ENCODE data around the gene POLR3C. TPM values are rescaled to one million over a fixed set of nuclear protein-coding genes. Genes with fewer than 3 reads are reported as not detected.
A peak's percentile ranks its signal among the peaks of the same experiment; 100 is the strongest.

Gene POLR3C
- total and polyA plus RNA-seq, 2 experiments from 2014 or later: 15.1 to 23.9 TPM

GRCh38 chr1:145886390-145886789 lies 62.4 kb downstream of the POLR3C start:
- Histone ChIP-seq H3K4me1 (ENCODE audit: insufficient read depth) (peaks cover 11% of the 10 kb centered on the region; the same call in 1 of the 2 replicates), H3K27ac (ENCODE audit: low read depth) (no peak overlapping the region), H3K4me3 (peak overlapping the region; percentile 85), H3F3A (replicated peaks; ENCODE audit: low read depth) (no peaks in the 10 kb centered on the region), H3K27me3 (ENCODE audit: insufficient read depth) (peaks cover 29% of the 10 kb centered on the region), H3K9me2 (ENCODE audit: insufficient read depth) (no peaks in the 10 kb centered on the region), H2AFZ (peak overlapping the region; percentile 98), H3K79me2 (replicated peaks; ENCODE audit: insufficient read depth) (no peaks in the 10 kb centered on the region), H3K4me2 (peak overlapping the region; percentile 91), H4K20me1 (replicated peaks; ENCODE audit: insufficient read depth) (no peaks in the 10 kb centered on the region), H3K36me3 (ENCODE audit: insufficient read depth) (no peaks in the 10 kb centered on the region)
- Mint-ChIP-seq H3K36me3 (ENCODE audit: low read depth) (no peaks in the 10 kb centered on the region), H3K4me1 (peaks cover 19% of the 10 kb centered on the region; the same call in 2 of the 3 replicates), H3K27ac (no peak overlapping the region), H3K9me3 (no peaks in the 10 kb centered on the region), H3K27me3 (ENCODE audit: insufficient read depth, low read depth, poor library complexity) (peaks cover 18% of the 10 kb centered on the region), H3K4me3 (peak overlapping the region; percentile 84)
- ATAC-seq: peak; percentile 15
- no peak for TF ChIP-seq EZH2 (IDR thresholded peaks at IDR 0.05; ENCODE audit: low read depth, unreplicated experiment)
- no peak for TF ChIP-seq CREB1 (CRISPR knock-in tag; IDR thresholded peaks at IDR 0.05; ENCODE audit: low read depth)
- no peak for TF ChIP-seq STAT1 (IDR thresholded peaks at IDR 0.05; ENCODE audit: unreplicated experiment)
- no peak for TF ChIP-seq CTCF (conservative IDR thresholded peaks at IDR 0.05; ENCODE audit: low read depth in 2 of 2)
- no peak for TF ChIP-seq REST (IDR thresholded peaks at IDR 0.05; ENCODE audit: unreplicated experiment)
- no peak for TF ChIP-seq ZNF331 (CRISPR knock-in tag; IDR thresholded peaks at IDR 0.05; ENCODE audit: low read depth)
- TF ChIP-seq JUNB (IDR thresholded peaks at IDR 0.05; ENCODE audit: unreplicated experiment): no peak
- TF ChIP-seq NANOG (IDR thresholded peaks at IDR 0.05; ENCODE audit: borderline replicate concordance): no peak
- no peak for TF ChIP-seq ZNF462 (CRISPR knock-in tag; IDR thresholded peaks at IDR 0.05)
- TF ChIP-seq POLR2AphosphoS5 (IDR thresholded peaks at IDR 0.05; ENCODE audit: low read depth): no peak
- no peak for TF ChIP-seq EZH2phosphoT487 (IDR thresholded peaks at IDR 0.05; ENCODE audit: unreplicated experiment)
- no peak for TF ChIP-seq ZNF114 (CRISPR knock-in tag; IDR thresholded peaks at IDR 0.05)
- peak; percentile 23 for DNase-seq (ENCODE audit: low spot score)

All from GM23338 (cell line).